OCI-LY7 (cell line): ENCODE results near the gene TUBB6. TPM values are rescaled to one million over a fixed set of nuclear protein-coding genes. Genes with fewer than 3 reads are reported as not detected.

Experiments
- BruUV-seq: library from RNA; stranded (reverse); fragments of 400-500 nt; replicated peaks from 2 replicates; lab custom pipeline; 2021; lab: Mats Ljungman, UMichigan
- CTCF ChIA-PET: fragments of 300-600 bp; sonication (Branson Sonifier 250); formaldehyde crosslinking; loops from one replicate; lab custom pipeline; 2022; ENCODE audit warnings: antibody characterized with exemption; ENCODE audit not compliant: unreplicated experiment; lab: Charles Lee
- POLR2A ChIA-PET: fragments of 300-600 bp; sonication (Branson Sonifier 250); formaldehyde crosslinking; loops from one replicate; lab custom pipeline; 2022; ENCODE audit warnings: antibody characterized with exemption; lab: Charles Lee
- DNase-seq: peaks from one replicate; pipeline ENCODE4 v3.0.0-alpha.2; 2015; ENCODE audit warnings: low spot score
- H2AFZ ChIP-seq: fragments of 200-600 bp; sonication (generic), shearing (Covaris generic); 2 replicates; pipeline ENCODE4 v1.6.1; 2014; ENCODE audit warnings: mild to moderate bottlenecking, antibody characterized with exemption, low read length, moderate library complexity
- H3K27ac ChIP-seq: fragments of 200-600 bp; sonication (generic); 2 replicates; pipeline ENCODE4 v1.5.1; 2014; ENCODE audit warnings: mixed run types, low read depth, mild to moderate bottlenecking, moderate library complexity, low read length, inconsistent platforms; ENCODE audit not compliant: poor library complexity, severe bottlenecking
- H3K36me3 ChIP-seq: fragments of 200-600 bp; sonication (generic); 2 replicates; pipeline ENCODE4 v1.6.1; 2014; ENCODE audit warnings: mild to moderate bottlenecking, antibody characterized with exemption, low read length, moderate library complexity, mixed read lengths; ENCODE audit not compliant: insufficient read depth
- H3K4me1 ChIP-seq: fragments of 200-600 bp; sonication (generic); 2 replicates; pipeline ENCODE4 v1.5.1; 2014; ENCODE audit warnings: mild to moderate bottlenecking, low read length; ENCODE audit not compliant: insufficient read depth, poor library complexity, severe bottlenecking
- H3K4me2 ChIP-seq: fragments of 200-600 bp; sonication (generic); 2 replicates; pipeline ENCODE4 v1.6.1; 2014; ENCODE audit warnings: mild to moderate bottlenecking, low read length
- H3K4me3 ChIP-seq: fragments of 200-600 bp; sonication (generic); 2 replicates; pipeline ENCODE4 v1.5.1; 2014; ENCODE audit warnings: mild to moderate bottlenecking, low read depth, low read length; ENCODE audit not compliant: poor library complexity, severe bottlenecking
- H3K79me2 ChIP-seq: fragments of 200-600 bp; sonication (generic); 2 replicates; pipeline ENCODE4 v1.6.1; 2016; ENCODE audit warnings: low read depth, mild to moderate bottlenecking, low read length, moderate library complexity, mixed read lengths; ENCODE audit not compliant: insufficient read depth
- H3K9me2 ChIP-seq: fragments of 200-600 bp; sonication (generic); 2 replicates; pipeline ENCODE4 v1.6.1; 2016; ENCODE audit warnings: mild to moderate bottlenecking, low read length, mixed read lengths; ENCODE audit not compliant: insufficient read depth
- H3K9me3 ChIP-seq: fragments of 200-600 bp; sonication (generic); 2 replicates; pipeline ENCODE4 v1.6.1; 2014; ENCODE audit warnings: mild to moderate bottlenecking, mixed run types, low read length, mixed read lengths
- H4K20me1 ChIP-seq: fragments of 200-600 bp; sonication (generic); 2 replicates; pipeline ENCODE4 v1.6.1; 2014; ENCODE audit warnings: mild to moderate bottlenecking, antibody characterized with exemption, low read length, moderate library complexity, mixed read lengths; ENCODE audit not compliant: insufficient read depth
- CTCF ChIP-seq: fragments of 200-600 bp; sonication (generic); conservative IDR thresholded peaks from 2 replicates; pipeline ENCODE4 v1.5.1; 2014; ENCODE audit warnings: mild to moderate bottlenecking, antibody characterized with exemption, low read length, moderate library complexity, mixed read lengths
- EZH2phosphoT487 ChIP-seq: fragments of 200-600 bp; sonication (generic); IDR thresholded peaks from 2 replicates; pipeline ENCODE4 v1.6.1; 2018; ENCODE audit warnings: low read depth, borderline replicate concordance, mild to moderate bottlenecking, mixed run types, antibody characterized with exemption, low read length, moderate library complexity, mixed read lengths
- intact Hi-C: fragments of 100-400 bp; cut with micrococcal nuclease; formaldehyde crosslinking; loops from one replicate; pipeline ENCODE4 v1.10.0; 2022; ENCODE audit not compliant: unreplicated experiment
- total RNA-seq, 2 experiments: library from RNA; depleted of rRNA in 1 of 2; stranded (reverse); fragments of >200 nt in 1 of 2; shearing (Covaris generic) in 1 of 2; gene quantifications; 2 replicates each; pipeline ENCODE4 v1.2.3, GENCODE V29; 2014 to 2022

TUBB6 gene
- total RNA-seq, 2 experiments from 2014 or later: not detected

- H3K9me3 ChIP-seq: peaks cover 19% of the 10 kb centered on the region
- no peaks in the 10 kb centered on the region for H3K36me3 ChIP-seq
- no peak overlapping the region for H2AFZ ChIP-seq
- no TSS peak for BruUV-seq
- H3K4me3 ChIP-seq: no peak overlapping the region
- H4K20me1 ChIP-seq: no peaks in the 10 kb centered on the region
- TF ChIP-seq EZH2phosphoT487 (no peak), CTCF (no peak)
- no peak overlapping the region for H3K27ac ChIP-seq
- H3K79me2 ChIP-seq: no peaks in the 10 kb centered on the region
- CTCF ChIA-PET: no interaction called here
- peaks cover 37% of the 10 kb centered on the region for H3K4me1 ChIP-seq
- DNase-seq: no peak
- POLR2A ChIA-PET: interaction anchor here (0.6 to 1.4 kb wide), 2 partner anchors 9 to 629 kb away, joined by 3 to 4 read pairs; no protein-coding TSS in a partner anchor
- H3K4me2 ChIP-seq: no peak overlapping the region
- intact Hi-C loops: loop anchor here (5.0 kb wide), 1 partner anchor 634 kb away; the partner anchor contains the start of gene SEH1L
- H3K9me2 ChIP-seq: no peaks in the 10 kb centered on the region
Measured at GRCh38 chr18:12312976-12313375, 4.9 kb downstream of the TUBB6 start.

- no peaks in the 10 kb centered on the region for H3K79me2 ChIP-seq
- ChIA-PET CTCF (no interaction called here), POLR2A (interaction anchor here (0.5 to 2.0 kb wide), 6 partner anchors 8 to 454 kb away, joined by 3 to 7 read pairs (median 4); partner anchors contain the start of gene AFG3L2)
- no peaks in the 10 kb centered on the region for H3K36me3 ChIP-seq
- no peak overlapping the region for H3K4me3 ChIP-seq
- BruUV-seq: no TSS peak
- intact Hi-C loops: loop anchor here (5.0 kb wide), 1 partner anchor 634 kb away; the partner anchor contains the start of gene SEH1L
- DNase-seq: no peak
- peak overlapping the region; percentile 48 for H3K27ac ChIP-seq
- H4K20me1 ChIP-seq: no peaks in the 10 kb centered on the region
- TF ChIP-seq CTCF (no peak), EZH2phosphoT487 (no peak)
- peaks cover 19% of the 10 kb centered on the region for H3K9me3 ChIP-seq
- peak overlapping the region; percentile 49 for H3K4me2 ChIP-seq
- no peak overlapping the region; the same call in 1 of the 2 replicates for H2AFZ ChIP-seq
- peaks cover 44% of the 10 kb centered on the region for H3K4me1 ChIP-seq
- no peaks in the 10 kb centered on the region for H3K9me2 ChIP-seq
Measured at GRCh38 chr18:12313530-12314245, 5.6 kb downstream of the TUBB6 start.
